Endothelial cell of umbilical vein (primary cell): ENCODE data around the gene RING1. TPM values are rescaled to one million over a fixed set of nuclear protein-coding genes. Genes with fewer than 3 reads are reported as not detected.

Source experiments
- BruUV-seq: library from RNA; stranded (reverse); fragments of 400-500 nt; replicated peaks from 2 replicates; lab custom pipeline; 2021; lab: Mats Ljungman, UMichigan
- CTCF ChIA-PET: fragments of 300-600, 350-600 bp; sonication (Branson Sonifier 250); formaldehyde crosslinking; loops from one replicate; lab custom pipeline; 2021; ENCODE audit warnings: antibody characterized with exemption, inconsistent platforms; lab: Charles Lee
- POLR2A ChIA-PET: fragments of 300-600, 350-600 bp; sonication (Branson Sonifier 250); formaldehyde crosslinking; loops from one replicate; lab custom pipeline; 2021; ENCODE audit warnings: antibody characterized with exemption, inconsistent platforms; lab: Charles Lee
- DNase-seq: peaks from one replicate; pipeline ENCODE4 v3.0.0-alpha.2; 2011; ENCODE audit warnings: low read depth, low spot score
- FAIRE-seq: peaks from 2 replicates; lab custom pipeline; 2011; peaks lifted over from hg19 to GRCh38; lab: Jason Lieb, UNC
- H2AFZ ChIP-seq: 2 replicates; pipeline ENCODE4 v1.6.0; 2012; ENCODE audit warnings: low read depth, low read length, control low read depth, inconsistent platforms
- H3K27ac ChIP-seq: 2 replicates; pipeline ENCODE4 v1.5.1; 2011; ENCODE audit warnings: low read depth, mild to moderate bottlenecking, control low read depth, low read length, moderate library complexity; ENCODE audit not compliant: insufficient read depth
- H3K27me3 ChIP-seq, 2 experiments: 2 replicates each; pipeline versions ENCODE4 v1.6.0 to v1.6.1; 2011; ENCODE audit warnings: low read length in 2 of 2, mixed read lengths in 1 of 2; ENCODE audit not compliant: control insufficient read depth in 2 of 2, insufficient read depth in 2 of 2
- H3K36me3 ChIP-seq, 2 experiments: 2 replicates in 1 of 2; 3 replicates in 1 of 2; pipeline ENCODE4 v1.5.1; 2011; ENCODE audit warnings: low read length in 2 of 2, mild to moderate bottlenecking in 1 of 2, moderate library complexity in 1 of 2; ENCODE audit not compliant: control insufficient read depth in 2 of 2, insufficient read depth in 2 of 2; ENCODE audit errors: extremely low read depth in 1 of 2
- H3K4me1 ChIP-seq: 3 replicates; pipeline ENCODE4 v1.5.1; 2011; ENCODE audit warnings: mild to moderate bottlenecking, low read length; ENCODE audit not compliant: control insufficient read depth, insufficient read depth; ENCODE audit errors: extremely low read depth
- H3K4me2 ChIP-seq: 2 replicates; pipeline ENCODE4 v1.6.1; 2011; ENCODE audit warnings: low read length, control low read depth, mixed read lengths; ENCODE audit not compliant: insufficient read depth
- H3K4me3 ChIP-seq, 3 experiments: fragments of 200-600 bp in 1 of 3; sonication (generic), shearing (Covaris generic) in 1 of 3; replicated peaks in 1 of 3; 2 replicates each; pipeline ENCODE4 v1.5.1; 2011 to 2016; ENCODE audit warnings: control low read depth in 3 of 3, low read length in 3 of 3, mild to moderate bottlenecking in 2 of 3, inconsistent platforms in 1 of 3, low read depth in 1 of 3, moderate library complexity in 1 of 3; ENCODE audit not compliant: insufficient read depth in 1 of 3
- H3K79me2 ChIP-seq: 2 replicates; pipeline ENCODE4 v1.6.0; 2012; ENCODE audit warnings: low read length, inconsistent platforms; ENCODE audit not compliant: control insufficient read depth, insufficient read depth
- H3K9ac ChIP-seq: replicated peaks from 2 replicates; pipeline ENCODE3; 2011; ENCODE audit warnings: low read length, control low read depth; ENCODE audit not compliant: insufficient read depth; ENCODE audit errors: extremely low read depth
- H3K9me1 ChIP-seq: replicated peaks from 3 replicates; pipeline ENCODE4 v1.6.0; 2011; ENCODE audit warnings: mild to moderate bottlenecking, low read length; ENCODE audit not compliant: control insufficient read depth, insufficient read depth; ENCODE audit errors: extremely low read depth
- H3K9me3 ChIP-seq: replicated peaks from 2 replicates; pipeline ENCODE4 v1.5.1; 2012; ENCODE audit warnings: low read length, inconsistent platforms; ENCODE audit not compliant: control insufficient read depth, insufficient read depth
- H4K20me1 ChIP-seq: replicated peaks from 2 replicates; pipeline ENCODE3; 2011; ENCODE audit warnings: mild to moderate bottlenecking, low read length; ENCODE audit not compliant: control insufficient read depth, insufficient read depth; ENCODE audit errors: extremely low read depth
- CTCF ChIP-seq, 2 donors: IDR thresholded peaks; 1 replicate in 1 of 2; 2 replicates in 1 of 2; pipeline ENCODE4 v1.5.1; 2011; ENCODE audit warnings: low read length in 2 of 2, mild to moderate bottlenecking in 2 of 2, moderate library complexity in 2 of 2, control low read depth in 1 of 2, inconsistent platforms in 1 of 2, low read depth in 1 of 2; ENCODE audit not compliant: insufficient read depth in 1 of 2; ENCODE audit errors: extremely low read depth in 1 of 2
- EZH2 ChIP-seq: IDR thresholded peaks from 2 replicates; pipeline ENCODE4 v1.6.1; 2012; ENCODE audit warnings: borderline replicate concordance, low read depth, mild to moderate bottlenecking, moderate library complexity, low read length, inconsistent platforms; ENCODE audit not compliant: severe bottlenecking
- FOS ChIP-seq: IDR thresholded peaks from 2 replicates; pipeline ENCODE4 v1.6.1; 2011; ENCODE audit warnings: mild to moderate bottlenecking, low read length, moderate library complexity, borderline replicate concordance; ENCODE audit not compliant: insufficient read depth
- GATA2 ChIP-seq: IDR thresholded peaks from 2 replicates; pipeline ENCODE4 v1.7.0; 2011; ENCODE audit warnings: low read depth, mild to moderate bottlenecking, moderate library complexity, mixed read lengths, low read length; ENCODE audit not compliant: insufficient read length, insufficient read depth
- JUN ChIP-seq: IDR thresholded peaks from 2 replicates; pipeline ENCODE4 v1.6.1; 2011; ENCODE audit warnings: borderline replicate concordance, low read depth; ENCODE audit not compliant: insufficient read length, insufficient read depth
- MAX ChIP-seq: IDR thresholded peaks from 2 replicates; pipeline ENCODE4 v1.6.1; 2011; ENCODE audit not compliant: insufficient read depth, insufficient read length
- MYC ChIP-seq: IDR thresholded peaks from one replicate; pipeline ENCODE4 v1.6.1; 2011; ENCODE audit warnings: mild to moderate bottlenecking, low read depth, low read length
- POLR2A ChIP-seq: IDR thresholded peaks from 2 replicates; pipeline ENCODE4 v1.6.1; 2012; ENCODE audit warnings: low read depth, mild to moderate bottlenecking, control low read depth, low read length
- POLR2AphosphoS5 ChIP-seq: IDR thresholded peaks from 2 replicates; pipeline ENCODE4 v1.6.1; 2012; ENCODE audit warnings: low read depth, mild to moderate bottlenecking, control low read depth, low read length, moderate library complexity; ENCODE audit not compliant: insufficient read depth
- dilution Hi-C: fragments of 300-500 bp; cut with MboI; formaldehyde crosslinking; loops from one replicate; pipeline ENCODE4 v1.15.0; 2019; ENCODE audit warnings: low sequenced_read_pairs; ENCODE audit not compliant: extremely low pct_ligation_motif_present
- intact Hi-C: fragments of 100-400 bp; cut with micrococcal nuclease; formaldehyde crosslinking; loops from one replicate; pipeline ENCODE4 v1.10.0; 2022
- polyA plus RNA-seq, 4 experiments: library from polyadenylated mRNA; depleted of rRNA in 3 of 4; stranded (reverse) in 3 of 4; unstranded in 1 of 4; fragments of >200 nt; gene quantifications; 2 replicates each; pipeline versions ENCODE4 v1.2.1 to v1.2.3, GENCODE V29; 2011 to 2012; ENCODE audit warnings: missing spikeins in 1 of 4
- total RNA-seq: library from RNA; stranded (reverse); gene quantifications from 2 replicates; pipeline ENCODE4 v1.2.3, GENCODE V29; 2021

Gene RING1
- total and polyA plus RNA-seq, 2 donors (not counting 3 experiments of a cell fraction or from before 2014, with no cell fraction given) = 26.8 to 27.9 TPM

- peaks cover 0 to 2% of the 10 kb centered on the region in 2 experiments for H3K36me3 ChIP-seq
- POLR2A ChIA-PET = interaction anchor here (0.7 to 2.7 kb wide), 5 partner anchors 23 to 277 kb away, joined by 3 to 12 read pairs (median 4); partner anchors contain the start of genes RING1, RPS18 and VPS52
- no TSS peak for BruUV-seq
- H3K27me3 ChIP-seq = peaks cover 0 to 2% of the 10 kb centered on the region in 2 experiments
- TF ChIP-seq EZH2 = no peak
- TF ChIP-seq POLR2AphosphoS5 = peak; percentile 91
- TF ChIP-seq POLR2A = peak; percentile 93
- TF ChIP-seq GATA2 = no peak
- TF ChIP-seq MAX = peak; percentile 27
- TF ChIP-seq JUN = no peak
- TF ChIP-seq CTCF (IDR thresholded peaks at IDR 0.05; ENCODE audit: extremely low read depth in 1 of 2, insufficient read depth in 1 of 2, low read depth in 1 of 2, low read length in 2 of 2) = peak in 1 of 2 donors; percentile 21
- peak; percentile 10 for TF ChIP-seq MYC
- peak; percentile 33 for TF ChIP-seq FOS
- H3K9me3 ChIP-seq = no peaks in the 10 kb centered on the region
- peak overlapping the region; percentile 72 for H3K27ac ChIP-seq
- H3K9ac ChIP-seq = peak overlapping the region; percentile 69
- intact Hi-C loops (loop anchor here (1.0 to 10.0 kb wide), 8 partner anchors 22 to 364 kb away; partner anchors contain the start of genes RING1, RXRB, SLC39A7 and VPS52), dilution Hi-C loops (no loop called here)
- H3K79me2 ChIP-seq = no peaks in the 10 kb centered on the region
- CTCF ChIA-PET = interaction anchor here (0.9 to 4.5 kb wide), 35 partner anchors 11 to 658 kb away, joined by 3 to 99 read pairs (median 9); partner anchors contain the start of genes HSD17B8, RGL2, RING1 and RPS18
- H3K4me3 ChIP-seq = peak overlapping the region; percentile 18 to 69 (median 38)
- H4K20me1 ChIP-seq = no peaks in the 10 kb centered on the region
- peak overlapping the region; percentile 91 for H3K4me2 ChIP-seq
- peak; percentile 98 for FAIRE-seq
- H2AFZ ChIP-seq = peak overlapping the region; percentile 81
- peaks cover 23% of the 10 kb centered on the region for H3K4me1 ChIP-seq
- no peaks in the 10 kb centered on the region for H3K9me1 ChIP-seq
- DNase-seq = peak; percentile 100
Measured at GRCh38 chr6:33248932-33249731, 40.8 kb downstream of the RING1 start.
